HG03025 (cell line): ENCODE data around the gene BMERB1.

Experiments used
- ATAC-seq: cut with Tn5 transposase; IDR thresholded peaks from one replicate; pipeline ENCODE4 v1.9.1; 2021; ENCODE audit warnings: mild to moderate bottlenecking, moderate library complexity; ENCODE audit not compliant: unreplicated experiment, low FRiP score

BMERB1 gene

DNA sequence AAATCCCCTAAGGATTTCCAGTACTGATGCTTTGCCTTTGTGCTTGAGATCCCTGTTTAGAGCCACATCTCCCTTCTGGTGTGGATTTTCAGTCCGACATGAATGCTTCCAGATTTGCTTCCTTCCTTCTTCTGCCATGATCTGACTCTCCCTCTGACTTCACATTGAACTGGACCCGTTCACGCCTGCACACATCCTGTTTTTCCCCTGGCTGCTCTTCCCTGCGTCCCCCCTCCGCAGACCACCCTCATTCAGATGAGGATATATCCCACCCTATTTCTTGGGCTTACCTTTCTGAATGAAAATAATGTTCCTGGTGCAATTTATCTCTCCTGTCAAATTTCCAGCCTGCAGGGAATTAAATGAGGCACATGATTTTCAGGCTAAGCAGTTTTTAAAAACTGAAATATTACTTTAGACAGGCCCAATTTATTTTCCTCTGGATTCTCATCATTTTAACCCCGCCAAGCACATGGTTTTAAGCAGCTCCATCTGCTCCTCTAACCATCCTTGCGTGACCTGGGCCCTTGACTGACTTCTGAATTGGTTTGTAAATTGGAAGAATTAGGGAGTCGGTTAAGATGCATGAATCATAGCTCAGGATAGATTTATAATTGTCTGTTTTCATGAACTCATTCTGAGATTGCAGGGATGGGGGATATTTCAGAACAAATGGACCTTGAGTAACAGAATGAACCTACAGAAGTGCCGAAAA, 59.2 kb downstream of the BMERB1 start:
- no peak for ATAC-seq

DNA sequence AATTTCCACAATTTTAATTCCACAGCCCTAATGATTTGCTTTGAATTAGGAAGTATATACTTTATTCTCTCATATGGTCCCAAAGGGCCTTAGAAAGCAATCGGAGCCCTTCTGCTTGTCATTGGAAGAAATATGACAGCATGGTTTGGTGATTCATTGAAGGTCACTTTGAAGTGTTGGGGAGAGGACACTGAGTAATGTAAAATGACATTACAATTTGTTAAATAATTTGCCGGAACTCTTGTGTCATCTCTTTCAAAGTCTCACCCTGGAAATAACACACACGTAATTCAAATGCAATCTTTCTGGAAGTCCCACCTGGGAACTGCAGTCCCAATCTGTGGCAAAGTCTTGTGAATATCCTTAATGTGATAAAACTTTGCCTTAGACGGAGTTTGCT, 59.8 kb downstream of the BMERB1 start:
- ATAC-seq, result no peak

DNA sequence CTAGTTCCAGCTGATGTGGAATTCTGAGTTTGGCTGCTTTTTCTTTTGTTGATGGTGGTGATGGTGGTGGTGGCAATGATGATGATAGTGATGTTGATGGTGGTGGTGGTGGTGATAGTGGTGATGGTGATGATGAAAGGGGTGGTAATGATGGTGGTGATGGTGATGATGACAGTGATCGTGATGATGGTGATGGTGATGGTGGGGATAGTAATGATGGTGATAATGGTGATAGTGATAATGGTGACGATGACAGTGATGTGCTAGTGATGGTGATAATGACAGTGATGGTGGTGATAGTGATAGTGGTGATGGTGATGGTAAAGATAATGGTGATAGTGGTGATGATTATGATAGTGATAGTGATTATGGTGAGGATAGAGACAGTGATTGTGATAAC, 61.5 kb downstream of the BMERB1 start:
- ATAC-seq, result no peak

DNA sequence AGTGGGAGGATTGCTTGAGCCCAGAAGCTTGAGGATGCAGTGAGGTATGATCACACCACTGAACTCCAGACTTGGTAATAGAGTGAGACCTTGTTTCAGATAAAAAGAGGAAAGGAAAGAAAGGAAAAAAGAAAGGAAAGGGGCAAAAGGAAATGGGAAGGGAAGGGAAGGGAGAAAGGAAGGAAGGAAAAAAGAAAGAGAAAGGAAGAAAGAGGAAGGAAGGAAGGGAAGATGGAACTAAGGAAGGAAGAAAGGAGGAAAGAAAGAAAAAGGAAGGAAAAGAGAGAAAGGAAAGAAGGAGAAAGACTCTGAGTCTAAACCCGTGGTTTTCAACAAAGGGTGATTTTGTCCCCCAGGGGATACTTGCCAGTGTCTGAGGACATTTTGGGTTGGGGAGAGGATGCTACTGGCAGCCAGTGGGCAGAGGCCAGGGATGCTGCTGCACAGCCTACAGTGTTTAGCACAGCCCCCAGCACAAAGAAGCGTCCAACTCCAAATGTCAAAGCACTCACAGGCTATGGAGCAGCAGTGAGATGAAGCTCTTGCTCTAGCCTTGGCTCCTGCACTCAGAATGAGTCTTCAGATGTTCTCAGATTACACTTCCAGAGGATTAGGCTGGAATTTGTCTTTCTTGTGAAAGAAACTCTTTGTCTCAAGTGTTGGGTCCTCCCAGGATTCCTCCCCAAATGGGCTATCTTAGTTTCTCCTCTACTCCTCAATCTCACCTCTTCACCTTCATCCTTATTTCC, 64.2 kb downstream of the BMERB1 start:
- ATAC-seq, result no peak

DNA sequence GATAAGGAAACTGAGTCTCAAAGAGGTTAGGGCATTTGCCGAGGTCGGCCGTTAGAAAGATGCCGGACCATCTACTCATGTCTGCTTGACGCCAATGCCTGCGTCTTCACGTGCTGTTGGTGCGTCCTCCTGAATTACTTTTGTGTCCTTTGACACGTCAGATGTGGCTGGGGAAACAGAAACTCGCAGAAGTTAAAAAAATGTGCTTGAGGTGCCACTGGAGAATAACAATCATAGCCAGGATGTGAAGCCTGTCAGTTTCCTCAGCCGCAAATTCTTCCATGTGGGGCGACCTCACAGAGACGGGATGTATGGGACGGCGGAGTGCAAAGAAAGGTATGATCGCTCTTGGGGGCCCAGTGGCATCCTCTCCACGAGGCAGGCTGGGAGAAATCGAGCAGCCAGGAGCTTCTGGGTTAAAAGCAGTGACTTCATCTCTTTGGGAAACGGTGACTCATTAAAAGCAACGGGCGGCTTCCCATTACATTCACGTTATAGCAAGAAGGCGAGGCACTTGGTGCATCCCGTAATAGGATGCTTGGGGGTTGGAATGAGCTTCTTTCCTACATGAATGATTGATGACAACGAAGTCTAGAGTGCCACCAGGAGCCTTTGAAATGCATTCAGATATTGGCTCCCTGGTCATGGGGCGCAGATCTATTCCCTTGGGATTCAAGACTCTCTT, 67.8 kb downstream of the BMERB1 start:
- ATAC-seq, result no peak

DNA sequence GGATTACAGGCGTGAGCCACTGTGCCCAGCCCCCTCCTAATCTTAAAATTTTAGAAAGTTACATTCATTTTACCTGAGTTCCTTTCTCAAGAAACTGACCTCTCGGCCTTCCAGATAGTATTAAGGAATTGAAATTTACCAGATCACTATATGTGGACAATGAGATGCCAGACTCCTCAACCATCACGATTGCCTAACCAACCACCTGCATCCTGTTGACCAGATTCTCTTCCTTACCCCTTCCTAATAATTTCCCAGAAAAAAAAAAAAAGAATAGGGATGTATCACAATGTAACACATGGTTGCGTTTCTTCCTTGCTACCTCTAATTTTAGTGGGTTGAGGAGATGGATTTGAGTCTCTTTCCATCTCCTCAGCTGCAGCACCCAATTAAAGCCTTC, 72.1 kb downstream of the BMERB1 start:
- no peak for ATAC-seq

DNA sequence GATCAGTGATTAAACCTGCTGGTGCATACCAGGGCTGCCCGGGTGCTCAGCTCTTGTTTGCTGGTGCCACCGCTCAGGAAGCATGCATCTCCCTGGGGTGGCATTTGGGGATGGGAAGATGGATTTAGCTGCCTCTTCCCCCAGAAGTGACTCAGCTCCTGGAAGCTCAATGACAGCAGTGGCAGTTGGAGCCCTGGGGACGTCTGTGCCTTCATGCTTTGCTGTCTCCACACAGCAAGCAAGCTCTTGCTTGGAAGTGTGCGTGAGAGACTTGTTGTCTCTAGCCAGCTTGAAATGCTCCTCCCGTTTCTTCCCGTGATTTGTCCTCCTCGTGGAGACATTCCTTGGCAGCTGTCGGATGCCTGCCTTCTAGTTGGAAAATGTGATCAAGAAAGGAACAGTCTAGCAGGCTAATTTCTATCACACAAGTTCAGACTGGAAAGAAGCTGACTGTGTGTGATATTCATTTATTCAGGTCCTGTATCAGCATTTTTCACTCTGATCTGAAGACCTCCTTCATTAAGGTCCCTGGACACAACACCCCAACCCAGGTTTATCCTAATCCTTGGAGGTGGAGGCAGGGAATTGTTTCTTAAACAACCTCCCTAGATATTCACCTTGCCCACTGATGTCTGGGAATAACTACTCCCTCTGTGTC, 73.0 kb downstream of the BMERB1 start:
- ATAC-seq, result no peak

DNA sequence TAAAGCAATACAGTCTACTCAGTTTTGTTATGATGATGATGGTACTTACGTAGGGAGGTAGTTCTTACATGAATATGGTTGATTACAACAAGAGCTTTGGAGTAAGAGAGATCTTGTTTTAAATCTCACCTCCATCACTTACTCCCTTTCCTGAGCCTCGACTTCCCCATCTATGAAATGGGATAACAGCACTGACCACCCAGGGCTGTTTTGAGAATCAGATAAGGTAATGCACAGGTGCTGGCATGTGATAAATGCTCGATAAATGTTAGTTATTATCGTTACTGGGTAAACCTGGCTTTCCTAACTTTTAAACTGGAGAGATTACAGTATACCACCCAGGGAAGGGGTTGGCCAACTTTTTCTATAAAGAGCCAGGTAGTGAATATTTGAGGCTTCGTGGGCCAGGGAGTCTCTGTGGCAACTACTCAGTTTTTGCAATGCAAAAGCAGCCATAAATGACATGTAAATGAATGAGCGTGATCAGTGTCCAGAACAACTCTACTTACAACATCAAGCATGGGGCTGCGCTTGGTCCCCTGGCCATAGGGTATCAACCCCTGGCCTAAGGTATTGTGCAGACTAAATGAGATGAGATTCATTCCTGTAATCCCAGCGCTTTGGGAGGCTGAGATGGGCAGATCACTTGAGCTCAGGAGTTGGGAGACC, 73.7 kb downstream of the BMERB1 start:
- no peak for ATAC-seq

DNA sequence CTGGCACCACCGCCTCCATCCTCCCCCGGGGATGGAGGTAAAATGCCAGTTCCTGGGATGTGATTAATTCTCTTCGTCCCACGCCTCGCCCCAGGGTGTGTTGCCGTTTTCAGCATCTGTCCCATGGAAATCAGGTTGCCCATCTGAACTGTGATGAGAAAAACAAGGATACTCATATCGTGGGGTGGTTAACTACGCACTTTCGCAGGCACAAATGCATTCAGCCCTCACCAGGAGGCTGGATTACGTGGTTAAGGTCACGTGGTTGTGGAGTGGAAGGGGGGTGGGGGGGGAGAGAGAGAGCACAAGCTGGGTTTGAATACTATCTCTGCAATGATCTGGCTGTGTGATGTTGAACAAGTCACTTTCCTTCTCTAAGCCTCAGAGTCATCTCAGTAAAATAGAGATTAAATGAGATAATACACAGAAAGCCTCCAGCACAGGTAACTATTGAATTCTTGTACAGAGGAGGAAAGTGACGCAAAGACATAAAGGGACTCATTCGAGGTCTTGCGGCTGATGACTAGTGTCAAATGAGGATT, 74.7 kb downstream of the BMERB1 start:
- ATAC-seq, result no peak

DNA sequence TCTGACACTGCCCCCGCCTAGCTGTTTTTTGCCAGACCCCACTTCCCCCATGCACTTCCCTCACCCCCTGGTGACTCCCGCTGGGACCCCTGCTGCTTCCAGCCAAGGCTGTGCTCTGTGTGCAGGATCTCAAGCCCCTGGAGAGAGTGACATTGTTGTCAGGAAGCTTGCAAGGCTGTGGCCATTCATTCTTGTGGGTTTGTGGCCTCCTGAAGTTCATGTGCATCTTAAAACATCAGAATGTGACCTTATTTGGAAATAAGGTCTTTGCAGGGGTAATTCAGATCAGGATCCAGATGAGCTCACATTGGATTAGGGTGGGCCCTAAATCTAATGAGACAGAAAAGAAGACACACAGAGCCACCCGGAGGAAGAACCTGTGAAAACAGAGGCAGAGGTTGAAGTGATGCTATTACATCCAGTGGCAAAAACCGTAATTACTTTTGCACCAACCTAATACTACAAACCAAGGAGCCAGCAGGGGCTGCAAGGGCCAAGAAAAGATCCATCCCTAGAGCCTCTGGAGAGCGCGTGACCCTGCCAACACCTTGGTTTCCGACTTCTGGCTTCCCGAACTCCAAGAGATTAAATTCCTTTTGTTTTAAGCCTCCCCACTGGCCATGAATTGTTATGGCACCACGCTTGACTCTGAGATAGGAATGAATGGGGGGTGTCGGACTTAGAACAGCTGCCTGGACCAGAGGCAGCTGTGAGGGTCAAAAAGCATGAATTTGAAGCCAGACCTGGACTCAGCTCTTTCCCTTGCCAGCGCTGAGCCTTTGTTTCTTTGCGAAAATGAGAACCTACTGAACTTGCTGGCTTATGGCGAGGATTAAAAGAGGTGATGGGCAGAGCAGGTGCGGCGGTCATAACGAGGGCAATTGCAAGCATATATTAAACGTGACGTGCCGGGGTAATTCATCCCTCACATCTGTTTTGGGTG, 75.5 kb downstream of the BMERB1 start:
- no peak for ATAC-seq

DNA sequence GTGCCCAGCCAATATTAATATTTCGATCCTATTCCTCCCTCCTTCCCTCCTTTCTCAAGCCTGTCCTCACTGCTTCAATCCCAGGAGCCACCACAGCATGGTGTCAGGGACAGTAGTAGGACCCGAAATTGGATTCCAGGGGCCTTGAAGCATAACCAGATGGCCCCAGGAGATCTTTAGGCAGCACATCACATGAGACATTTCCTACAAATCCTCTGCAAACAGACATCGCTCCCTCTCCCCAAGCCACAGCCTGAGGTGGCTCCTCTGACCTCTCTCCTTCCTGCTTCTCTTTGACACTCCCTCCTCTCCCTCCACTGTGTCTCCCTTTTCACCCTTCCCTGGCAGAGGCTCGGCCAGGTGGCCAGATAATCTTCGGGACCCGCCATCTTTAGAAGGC, 76.6 kb downstream of the BMERB1 start:
- ATAC-seq, result no peak

DNA sequence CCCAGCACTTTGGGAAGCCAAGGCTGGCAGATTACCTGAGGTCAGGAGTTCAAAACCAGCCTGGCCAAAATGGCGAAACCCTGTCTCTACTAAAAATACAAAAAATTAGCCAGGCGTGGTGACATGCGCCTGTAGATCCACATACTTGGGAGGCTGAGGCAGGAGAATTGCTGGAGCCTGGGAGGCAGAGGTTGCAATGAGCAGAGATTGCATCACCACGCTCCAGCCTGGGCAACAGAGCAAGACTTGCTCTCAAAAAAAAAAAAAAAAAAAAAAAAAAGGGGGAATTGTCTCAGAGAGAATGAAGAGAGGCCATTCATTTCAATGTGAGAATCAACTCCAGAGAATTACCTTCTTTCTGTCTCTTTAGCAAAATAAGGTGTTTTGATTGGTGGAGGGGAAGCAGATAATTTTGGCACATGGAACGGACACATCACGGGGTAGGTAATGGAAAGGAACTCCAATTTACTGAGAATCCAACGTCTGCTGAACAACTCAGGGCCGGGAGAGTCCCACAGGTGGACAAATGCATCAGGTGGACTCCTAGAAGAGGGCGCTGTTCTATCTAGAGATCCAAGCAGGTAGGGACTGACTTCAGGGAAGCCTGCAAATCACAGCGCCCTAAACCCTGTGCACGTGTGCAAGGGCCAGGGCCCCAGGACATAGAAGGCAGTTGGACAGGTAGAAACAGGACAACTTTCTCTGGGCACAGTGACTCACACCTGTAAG, 77.5 kb downstream of the BMERB1 start:
- no peak for ATAC-seq

DNA sequence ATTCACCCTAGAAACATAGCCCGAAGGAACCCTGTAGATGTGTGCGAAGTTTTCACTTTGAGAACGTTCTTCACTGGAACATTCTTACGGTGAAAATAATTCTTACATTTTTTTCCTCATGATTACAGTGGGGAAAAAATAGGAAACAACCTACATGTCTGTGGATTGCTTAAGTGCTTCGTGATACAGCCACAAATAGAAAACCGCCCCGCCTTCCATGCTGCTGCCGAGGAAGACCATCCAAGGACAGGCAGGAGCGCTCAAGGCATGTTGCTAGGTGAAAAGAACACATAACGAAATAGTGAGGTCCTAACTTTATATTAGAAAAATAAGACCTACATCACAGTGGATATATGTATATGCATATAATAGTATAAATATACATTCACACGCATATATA, 78.8 kb downstream of the BMERB1 start:
- ATAC-seq, result no peak

DNA sequence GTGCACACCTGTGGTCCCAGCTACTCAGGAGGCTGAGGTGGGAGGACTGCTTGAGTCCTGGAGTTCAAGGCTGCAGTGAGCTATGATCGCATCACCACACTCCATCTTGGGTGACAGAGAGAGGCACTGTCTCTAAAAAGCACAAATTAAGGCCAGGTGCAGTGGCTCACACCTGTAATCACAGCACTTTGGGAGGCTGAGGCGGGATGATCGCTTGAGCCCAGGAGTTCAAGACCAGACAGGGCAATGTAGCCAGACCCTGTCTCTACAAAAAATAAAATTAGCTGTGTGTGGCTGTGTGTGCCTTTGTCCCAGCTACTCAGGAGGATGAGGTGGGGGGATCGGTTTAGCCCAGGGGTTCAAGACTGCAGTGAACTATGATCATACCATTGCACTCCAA, 81.6 kb downstream of the BMERB1 start:
- ATAC-seq, result no peak

DNA sequence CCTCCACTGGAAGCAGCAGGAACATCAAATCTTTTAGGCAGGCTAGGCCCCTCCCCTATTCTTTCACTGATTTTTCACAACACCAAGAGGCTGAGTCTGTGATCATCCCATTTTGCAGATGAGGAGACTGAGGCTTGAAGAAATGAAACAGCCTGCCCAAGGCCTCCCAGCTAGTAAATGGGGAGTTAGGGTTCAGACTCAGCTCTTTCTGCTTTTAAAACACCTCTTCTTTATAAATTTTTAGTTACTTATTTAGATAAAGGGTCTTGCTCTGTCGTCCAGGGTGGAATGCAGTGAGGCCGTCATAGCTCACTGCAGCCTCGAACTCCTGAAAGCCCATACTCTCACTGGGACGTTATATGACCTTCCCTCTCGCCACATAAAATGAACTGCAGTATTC, 82.2 kb downstream of the BMERB1 start:
- ATAC-seq, result no peak

DNA sequence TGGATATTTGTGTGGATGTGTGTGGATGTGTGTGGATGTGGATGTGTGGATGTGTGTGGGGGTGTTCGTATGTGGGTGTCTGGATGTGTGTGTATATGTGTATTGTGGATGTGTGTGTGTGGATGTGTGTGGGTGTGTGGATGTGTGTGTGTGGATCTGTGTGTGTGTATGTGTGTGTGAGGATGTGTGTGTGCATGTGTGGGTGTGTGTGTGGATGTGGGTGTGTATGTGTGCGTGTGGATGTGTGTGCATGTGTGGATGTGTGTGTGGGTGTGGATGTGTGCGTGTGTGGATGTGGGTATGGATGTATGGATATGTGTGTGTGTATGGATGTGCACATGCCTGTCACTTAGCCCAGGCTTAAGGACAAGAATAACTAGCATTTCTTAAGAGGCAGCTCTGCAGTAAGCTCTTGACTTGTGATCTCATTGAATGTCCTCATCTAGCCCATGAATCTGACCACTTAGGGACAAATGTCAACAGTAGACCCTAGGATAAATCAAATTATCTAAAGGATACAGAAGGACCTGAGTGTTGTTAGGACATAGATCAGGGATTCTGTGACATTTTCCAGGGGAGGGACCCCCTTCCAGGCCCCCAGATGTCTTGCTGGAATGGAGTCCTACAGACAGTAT, 83.5 kb downstream of the BMERB1 start:
- no peak for ATAC-seq

DNA sequence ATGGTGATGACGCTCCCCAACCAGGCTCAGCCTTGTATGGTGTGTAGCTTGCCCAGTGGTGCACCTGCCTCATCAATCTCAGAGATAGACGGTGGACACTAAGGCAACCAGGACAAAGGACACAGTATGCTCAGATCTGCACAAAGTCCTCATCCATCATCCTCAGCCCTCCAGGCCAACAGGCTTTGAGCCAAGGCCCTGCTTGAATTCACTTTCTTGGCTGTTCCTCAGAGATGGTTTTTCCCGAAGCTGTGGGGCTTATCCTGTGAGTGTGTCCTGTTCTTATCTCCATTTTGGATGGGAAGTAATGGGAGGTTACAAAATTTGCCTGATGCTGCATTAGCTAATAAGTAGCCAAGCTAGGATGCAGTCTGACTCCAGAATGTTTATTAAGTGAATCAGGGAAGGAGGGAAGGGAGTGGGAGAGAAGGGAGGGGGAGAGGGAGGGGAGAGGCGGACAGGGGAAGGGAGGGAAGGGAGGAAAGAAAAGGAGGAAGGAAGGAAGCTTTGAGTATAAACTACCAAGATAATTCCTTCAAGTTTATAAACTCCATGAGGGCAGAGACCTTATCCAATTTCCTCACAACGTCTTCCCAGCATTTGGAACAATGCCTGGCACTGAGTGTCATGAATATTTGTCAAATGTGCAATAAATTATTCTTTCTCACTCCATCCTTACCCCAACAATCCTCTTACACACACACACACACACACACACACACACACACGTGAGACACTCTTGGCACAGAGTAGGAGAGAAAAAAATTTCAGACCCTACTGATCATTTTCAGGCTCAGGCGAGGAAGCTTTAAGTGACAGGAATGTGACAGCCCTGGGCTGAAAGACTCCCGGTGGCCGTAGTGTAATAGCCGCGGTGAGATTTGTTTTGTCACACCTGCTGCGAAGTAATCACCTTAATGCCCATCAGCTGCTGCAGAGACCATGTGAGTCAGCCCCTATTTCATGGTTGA, 84.3 kb downstream of the BMERB1 start:
- no peak for ATAC-seq
